Hepatocyte (in vitro differentiated cells): Measurements from ENCODE around the gene LSM10. TPM values are rescaled to one million over a fixed set of nuclear protein-coding genes. Genes with fewer than 3 reads are reported as not detected.

Source experiments
- DNase-seq: peaks from one replicate; pipeline ENCODE4 v3.0.0-alpha.2; 2016; ENCODE audit warnings: low spot score
- H2AFZ ChIP-seq: fragments of 200-600 bp; sonication (generic); 2 replicates; pipeline ENCODE4 v1.6.0; 2016; ENCODE audit warnings: antibody characterized with exemption, mild to moderate bottlenecking
- H3K27ac ChIP-seq: fragments of 200-600 bp; sonication (generic); 2 replicates; pipeline ENCODE4 v1.5.1; 2016; ENCODE audit warnings: mild to moderate bottlenecking
- H3K27me3 ChIP-seq: fragments of 200-600 bp; sonication (generic); 2 replicates; pipeline ENCODE4 v1.6.1; 2016
- H3K36me3 ChIP-seq: fragments of 200-600 bp; sonication (generic); replicated peaks from 2 replicates; pipeline ENCODE4 v1.5.1; 2016; ENCODE audit warnings: low read depth; ENCODE audit not compliant: insufficient read depth
- H3K4me1 ChIP-seq: fragments of 200-600 bp; sonication (generic); 2 replicates; pipeline ENCODE4 v1.5.1; 2016; ENCODE audit warnings: mild to moderate bottlenecking, moderate library complexity; ENCODE audit not compliant: insufficient read depth
- H3K4me2 ChIP-seq: fragments of 200-600 bp; sonication (generic); 2 replicates; pipeline ENCODE4 v1.6.0; 2016
- H3K4me3 ChIP-seq: fragments of 200-600 bp; sonication (generic); 2 replicates; pipeline ENCODE4 v1.5.1; 2016; ENCODE audit warnings: mild to moderate bottlenecking
- H3K79me2 ChIP-seq: fragments of 200-600 bp; sonication (generic); 2 replicates; pipeline ENCODE4 v1.6.0; 2017; ENCODE audit warnings: mild to moderate bottlenecking
- H3K9me2 ChIP-seq: fragments of 200-600 bp; sonication (generic); replicated peaks from 2 replicates; pipeline ENCODE4 v1.6.0; 2017; ENCODE audit warnings: mild to moderate bottlenecking; ENCODE audit not compliant: insufficient read depth
- H3K9me3 ChIP-seq: fragments of 200-600 bp; sonication (generic); 2 replicates; pipeline ENCODE4 v1.5.1; 2016; ENCODE audit warnings: low read depth, mild to moderate bottlenecking
- H4K20me1 ChIP-seq: fragments of 200-600 bp; sonication (generic); 2 replicates; pipeline ENCODE4 v1.6.0; 2016; ENCODE audit warnings: mild to moderate bottlenecking; ENCODE audit not compliant: insufficient read depth, poor library complexity, severe bottlenecking
- CTCF ChIP-seq: fragments of 200-600 bp; sonication (generic); IDR thresholded peaks from 2 replicates; pipeline ENCODE4 v1.5.1; 2016; ENCODE audit warnings: antibody characterized with exemption, mild to moderate bottlenecking; ENCODE audit not compliant: poor library complexity
- EZH2 ChIP-seq: fragments of 200-600 bp; sonication (generic); IDR thresholded peaks from 2 replicates; pipeline ENCODE4 v1.6.1; 2016; ENCODE audit warnings: antibody characterized with exemption, mild to moderate bottlenecking, borderline replicate concordance
- EZH2phosphoT487 ChIP-seq: fragments of 200-600 bp; sonication (generic); IDR thresholded peaks from one replicate; pipeline ENCODE4 v1.6.1; 2018; ENCODE audit warnings: antibody characterized with exemption, mild to moderate bottlenecking, low read depth, moderate library complexity; ENCODE audit not compliant: unreplicated experiment, severe bottlenecking
- WGBS: methylation state at CpG from one replicate; pipeline ENCODE4 v1.1.6; 2016; ENCODE audit warnings: low lambda C conversion rate; ENCODE audit errors: missing lambda C conversion rate; 5-methylcytosine and 5-hydroxymethylcytosine counted together
- polyA plus RNA-seq: library from polyadenylated mRNA; unstranded; fragments of >200 nt; fragmentation: Nextera tagmentation; extraction: Ambion mirVana; gene quantifications from 2 replicates; pipeline ENCODE4 v1.2.1, GENCODE V29; 2016
- total RNA-seq: library from RNA; depleted of rRNA; stranded (reverse); fragments of >200 nt; gene quantifications from 2 replicates; pipeline ENCODE4 v1.2.3, GENCODE V29; 2014

The LSM10 gene
- total and polyA plus RNA-seq, 2 experiments from 2014 or later = 9.4 to 63.9 TPM

- H3K4me1 ChIP-seq = no peaks in the 10 kb centered on the region
- H3K9me2 ChIP-seq = no peaks in the 10 kb centered on the region
- no peak overlapping the region for H2AFZ ChIP-seq
- H3K4me2 ChIP-seq = no peak overlapping the region
- no peaks in the 10 kb centered on the region for H3K36me3 ChIP-seq
- WGBS = 70% methylated on average over 4 of the region's 4 CpGs
- H3K9me3 ChIP-seq = no peaks in the 10 kb centered on the region
- no peak overlapping the region for H3K4me3 ChIP-seq
- DNase-seq = no peak
- H3K27ac ChIP-seq = peak overlapping the region; percentile 56
- H3K79me2 ChIP-seq = no peaks in the 10 kb centered on the region
- no peak for TF ChIP-seq CTCF
- TF ChIP-seq EZH2 = no peak
- TF ChIP-seq EZH2phosphoT487 = no peak
- H4K20me1 ChIP-seq = no peaks in the 10 kb centered on the region
- no peaks in the 10 kb centered on the region for H3K27me3 ChIP-seq
These were observed 34.9 kb upstream of the LSM10 start for GRCh38 chr1:36432616-36433015.

- H3K36me3 ChIP-seq = no peaks in the 10 kb centered on the region
- no peak overlapping the region for H2AFZ ChIP-seq
- no peaks in the 10 kb centered on the region for H3K79me2 ChIP-seq
- peak overlapping the region; percentile 53 for H3K27ac ChIP-seq
- H4K20me1 ChIP-seq = no peaks in the 10 kb centered on the region
- 75% methylated on average over 4 of the region's 4 CpGs for WGBS
- no peak for DNase-seq
- TF ChIP-seq EZH2phosphoT487 (no peak), EZH2 (no peak), CTCF (no peak)
- H3K4me3 ChIP-seq = no peak overlapping the region
- H3K9me3 ChIP-seq = no peaks in the 10 kb centered on the region
- no peaks in the 10 kb centered on the region for H3K4me1 ChIP-seq
- no peaks in the 10 kb centered on the region for H3K9me2 ChIP-seq
- H3K4me2 ChIP-seq = no peak overlapping the region
- H3K27me3 ChIP-seq = no peaks in the 10 kb centered on the region
These were observed 28.1 kb upstream of the LSM10 start for GRCh38 chr1:36425791-36426190.

- H3K4me2 ChIP-seq = no peak overlapping the region
- no peaks in the 10 kb centered on the region for H3K27me3 ChIP-seq
- no peaks in the 10 kb centered on the region for H3K9me3 ChIP-seq
- H2AFZ ChIP-seq = no peak overlapping the region
- TF ChIP-seq EZH2 = no peak
- no peak for TF ChIP-seq EZH2phosphoT487
- no peak for TF ChIP-seq CTCF
- H3K4me1 ChIP-seq = no peaks in the 10 kb centered on the region
- H3K27ac ChIP-seq = no peak overlapping the region
- H3K79me2 ChIP-seq = no peaks in the 10 kb centered on the region
- no peaks in the 10 kb centered on the region for H4K20me1 ChIP-seq
- H3K4me3 ChIP-seq = no peak overlapping the region
- H3K36me3 ChIP-seq = no peaks in the 10 kb centered on the region
- WGBS = 92% methylated on average over 7 of the region's 7 CpGs
- DNase-seq = no peak
- H3K9me2 ChIP-seq = no peaks in the 10 kb centered on the region
These were observed 23.9 kb upstream of the LSM10 start for GRCh38 chr1:36421649-36422048.

DNA sequence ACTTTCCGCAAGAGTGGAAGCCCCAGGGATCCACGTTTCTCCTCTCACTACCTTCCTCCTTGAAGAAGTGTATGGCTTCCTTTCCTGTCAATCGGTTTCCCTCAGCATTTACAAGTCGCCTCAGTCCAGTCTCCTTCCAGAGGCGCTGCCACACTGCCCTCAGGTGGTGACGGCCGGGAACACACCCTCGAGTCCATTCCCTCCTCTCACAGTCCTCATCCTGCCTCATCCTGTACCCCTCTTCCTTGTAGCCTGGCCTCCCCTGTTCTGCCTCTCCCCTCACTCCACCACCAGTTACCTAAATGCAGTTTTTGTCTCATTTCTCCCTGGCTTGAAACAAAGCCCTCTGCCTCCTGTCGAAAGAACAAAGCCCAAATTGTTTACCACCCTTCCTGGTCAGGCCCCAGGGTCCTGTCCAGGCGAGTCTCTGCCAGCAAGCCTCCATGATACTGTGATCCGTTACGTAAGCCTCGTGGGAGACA, 23.2 kb upstream of the LSM10 start:
- 23% methylated on average over 13 of the region's 13 CpGs for WGBS
- Histone ChIP-seq H3K4me2 (no peak overlapping the region), H3K27me3 (no peaks in the 10 kb centered on the region), H3K9me3 (no peaks in the 10 kb centered on the region), H2AFZ (no peak overlapping the region), H4K20me1 (no peaks in the 10 kb centered on the region), H3K27ac (no peak overlapping the region), H3K9me2 (no peaks in the 10 kb centered on the region), H3K36me3 (no peaks in the 10 kb centered on the region), H3K4me3 (no peak overlapping the region), H3K79me2 (no peaks in the 10 kb centered on the region), H3K4me1 (no peaks in the 10 kb centered on the region)
- TF ChIP-seq EZH2 = no peak
- peak; percentile 91 for TF ChIP-seq CTCF
- DNase-seq = peak; percentile 90
